Lower lobe of right lung (tissue), 2 donors: ENCODE measurements around the gene LPP. TPM values are rescaled to one million over a fixed set of nuclear protein-coding genes. Genes with fewer than 3 reads are reported as not detected.
A peak's percentile ranks its signal among the peaks of the same experiment; 100 is the strongest.

Experiments used
- ATAC-seq, 2 donors: fragments of 200-7000 bp; cut with Tn5 transposase; one replicate each; pipeline ENCODE4 v1.9.1; 2020 to 2022; ENCODE audit warnings: mild to moderate bottlenecking in 2 of 2, moderate library complexity in 2 of 2
- DNase-seq: peaks from one replicate; pipeline ENCODE4 v3.0.0-alpha.2; 2020
- H3K27ac ChIP-seq: fragments of 200-600 bp; one replicate; pipeline ENCODE4 v1.8.0; 2022
- H3K27me3 ChIP-seq: fragments of 200-600 bp; one replicate; pipeline ENCODE4 v1.8.0; 2022; ENCODE audit warnings: low read depth
- H3K36me3 ChIP-seq: fragments of 200-600 bp; one replicate; pipeline ENCODE4 v1.8.0; 2022; ENCODE audit warnings: mild to moderate bottlenecking
- H3K4me1 ChIP-seq: fragments of 200-600 bp; one replicate; pipeline ENCODE4 v1.8.0; 2022
- H3K4me3 ChIP-seq: fragments of 200-600 bp; one replicate; pipeline ENCODE4 v1.8.0; 2022; ENCODE audit warnings: mild to moderate bottlenecking
- H3K9me3 ChIP-seq: fragments of 200-600 bp; one replicate; pipeline ENCODE4 v1.8.0; 2022
- intact Hi-C: fragments of 100-400 bp; cut with DNase I; formaldehyde crosslinking; loops from one replicate; pipeline ENCODE4 v1.11.0; 2022
- total RNA-seq: library from RNA; stranded (reverse); fragmentation: NEBNext Ultra II Directional; extraction: Animal tissue kit (Norgen Biotek cat#: 25700); gene quantifications from one replicate; pipeline ENCODE4 v1.2.1, GENCODE V29; 2021
- TF ChIP-seq, protein P1 (sequence below): fragments of 200-600 bp; IDR thresholded peaks from one replicate; pipeline ENCODE4 v1.8.0; 2022; ENCODE audit warnings: antibody characterized with exemption, mild to moderate bottlenecking
- donor health status: DM: no; HTN: yes; CAD: no; lungs with severe emphysema.

The LPP gene
- total RNA-seq, 1 donor from 2014 or later, result 180 TPM

DNA sequence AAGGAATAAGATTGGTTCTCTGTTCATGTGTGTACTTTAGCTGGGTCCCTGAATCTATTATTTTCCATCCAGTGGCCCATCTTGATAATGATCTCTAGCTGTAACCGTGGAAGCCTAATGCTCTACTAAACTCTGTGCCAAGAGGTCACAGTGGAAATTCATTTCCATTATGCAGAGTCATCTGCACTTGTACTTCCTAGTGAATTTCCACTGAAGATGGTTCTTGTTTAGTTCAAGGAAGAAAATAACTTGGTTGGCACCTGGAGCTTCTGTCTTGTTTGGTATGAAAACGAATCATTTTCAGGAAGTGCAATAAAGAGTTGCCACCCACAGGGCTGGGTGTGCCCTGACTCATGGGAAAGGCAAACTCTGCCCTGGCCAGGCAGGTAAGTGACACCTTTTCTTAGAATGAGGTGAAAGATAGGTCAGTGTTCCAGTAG, 10.3 kb downstream of the LPP start:
- H3K36me3 ChIP-seq, result no peaks in the 10 kb centered on the region
- no peaks in the 10 kb centered on the region for H3K27me3 ChIP-seq
- no peak overlapping the region for H3K27ac ChIP-seq
- TF ChIP-seq, protein P1, sequence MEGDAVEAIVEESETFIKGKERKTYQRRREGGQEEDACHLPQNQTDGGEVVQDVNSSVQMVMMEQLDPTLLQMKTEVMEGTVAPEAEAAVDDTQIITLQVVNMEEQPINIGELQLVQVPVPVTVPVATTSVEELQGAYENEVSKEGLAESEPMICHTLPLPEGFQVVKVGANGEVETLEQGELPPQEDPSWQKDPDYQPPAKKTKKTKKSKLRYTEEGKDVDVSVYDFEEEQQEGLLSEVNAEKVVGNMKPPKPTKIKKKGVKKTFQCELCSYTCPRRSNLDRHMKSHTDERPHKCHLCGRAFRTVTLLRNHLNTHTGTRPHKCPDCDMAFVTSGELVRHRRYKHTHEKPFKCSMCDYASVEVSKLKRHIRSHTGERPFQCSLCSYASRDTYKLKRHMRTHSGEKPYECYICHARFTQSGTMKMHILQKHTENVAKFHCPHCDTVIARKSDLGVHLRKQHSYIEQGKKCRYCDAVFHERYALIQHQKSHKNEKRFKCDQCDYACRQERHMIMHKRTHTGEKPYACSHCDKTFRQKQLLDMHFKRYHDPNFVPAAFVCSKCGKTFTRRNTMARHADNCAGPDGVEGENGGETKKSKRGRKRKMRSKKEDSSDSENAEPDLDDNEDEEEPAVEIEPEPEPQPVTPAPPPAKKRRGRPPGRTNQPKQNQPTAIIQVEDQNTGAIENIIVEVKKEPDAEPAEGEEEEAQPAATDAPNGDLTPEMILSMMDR, result no peak
- no peak for DNase-seq
- peaks cover 21% of the 10 kb centered on the region for H3K4me1 ChIP-seq
- intact Hi-C loops, result no loop called here
- no peak overlapping the region for H3K4me3 ChIP-seq
- H3K9me3 ChIP-seq, result no peaks in the 10 kb centered on the region
- ATAC-seq, result peak; percentile 62 to 75

DNA sequence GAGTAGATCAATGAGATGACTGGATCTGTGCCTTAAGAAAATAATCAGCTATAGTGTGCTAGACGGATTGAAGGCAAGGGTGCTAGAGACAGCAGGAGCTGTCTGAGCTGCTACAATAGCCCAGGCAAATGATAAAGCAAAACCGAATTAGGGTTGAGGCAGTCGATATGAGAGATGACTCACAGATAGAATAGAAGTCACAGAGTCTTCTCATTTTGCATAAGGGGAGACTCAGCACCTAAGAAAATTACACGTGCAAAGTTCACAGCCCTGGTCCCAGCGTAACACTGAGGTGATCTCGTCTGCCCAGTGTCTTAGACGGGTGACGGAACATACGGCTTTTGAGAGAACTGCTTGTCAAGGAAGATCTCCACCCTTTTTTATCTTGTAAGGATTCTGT, 11.6 kb downstream of the LPP start:
- no peak for ATAC-seq
- TF ChIP-seq, protein P1, result no peak
- Histone ChIP-seq H3K4me1 (peaks cover 25% of the 10 kb centered on the region), H3K4me3 (no peak overlapping the region), H3K27ac (no peak overlapping the region), H3K27me3 (no peaks in the 10 kb centered on the region), H3K36me3 (no peaks in the 10 kb centered on the region), H3K9me3 (no peaks in the 10 kb centered on the region)
- intact Hi-C loops, result no loop called here
- no peak for DNase-seq

DNA sequence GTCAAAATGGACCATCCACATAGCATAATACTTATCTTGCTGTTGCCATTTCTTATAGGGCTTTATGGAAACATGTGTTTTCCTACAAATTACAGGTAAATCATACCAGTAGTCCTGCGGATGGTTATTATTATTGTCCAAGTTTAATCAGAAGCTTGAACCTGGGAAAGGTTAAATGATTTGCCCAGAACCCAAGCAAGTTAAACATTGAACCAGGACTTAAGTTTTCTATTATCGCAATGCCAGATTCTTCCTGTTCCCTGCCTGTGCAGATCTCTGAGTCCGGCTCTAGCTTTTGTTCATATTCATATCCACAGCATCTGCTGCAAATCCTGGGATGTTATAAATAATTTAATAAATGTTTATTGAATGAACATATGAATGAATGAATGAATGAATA, 12.5 kb downstream of the LPP start:
- Histone ChIP-seq H3K36me3 (no peaks in the 10 kb centered on the region), H3K4me1 (peaks cover 33% of the 10 kb centered on the region), H3K4me3 (no peak overlapping the region), H3K27me3 (no peaks in the 10 kb centered on the region), H3K27ac (no peak overlapping the region), H3K9me3 (no peaks in the 10 kb centered on the region)
- intact Hi-C loops, result no loop called here
- DNase-seq (no peak), ATAC-seq (no peak)
- TF ChIP-seq, protein P1, result no peak

DNA sequence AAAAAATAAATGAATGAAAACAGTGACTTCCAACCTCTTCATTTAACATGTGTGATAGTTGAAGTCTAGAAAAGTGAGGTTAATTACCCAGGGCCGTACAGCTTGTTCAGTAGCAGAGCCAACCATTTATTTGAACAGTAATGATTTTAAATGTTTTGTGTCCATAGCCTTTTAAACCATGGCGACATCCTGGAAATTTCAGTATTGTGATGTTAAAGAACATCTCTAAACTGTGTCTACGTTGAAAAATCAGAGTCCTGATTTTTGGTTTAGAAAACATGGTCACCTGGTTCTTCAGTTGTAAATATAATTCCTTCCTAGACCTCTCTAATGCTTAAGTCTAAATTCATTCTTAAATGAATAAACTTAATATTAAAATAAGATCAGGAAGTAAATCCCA, 14.2 kb downstream of the LPP start:
- intact Hi-C loops, result no loop called here
- Histone ChIP-seq H3K27me3 (no peaks in the 10 kb centered on the region), H3K36me3 (no peaks in the 10 kb centered on the region), H3K4me1 (peaks cover 42% of the 10 kb centered on the region), H3K27ac (no peak overlapping the region), H3K9me3 (no peaks in the 10 kb centered on the region), H3K4me3 (no peak overlapping the region)
- DNase-seq, result no peak
- no peak for ATAC-seq
- TF ChIP-seq, protein P1, result no peak

DNA sequence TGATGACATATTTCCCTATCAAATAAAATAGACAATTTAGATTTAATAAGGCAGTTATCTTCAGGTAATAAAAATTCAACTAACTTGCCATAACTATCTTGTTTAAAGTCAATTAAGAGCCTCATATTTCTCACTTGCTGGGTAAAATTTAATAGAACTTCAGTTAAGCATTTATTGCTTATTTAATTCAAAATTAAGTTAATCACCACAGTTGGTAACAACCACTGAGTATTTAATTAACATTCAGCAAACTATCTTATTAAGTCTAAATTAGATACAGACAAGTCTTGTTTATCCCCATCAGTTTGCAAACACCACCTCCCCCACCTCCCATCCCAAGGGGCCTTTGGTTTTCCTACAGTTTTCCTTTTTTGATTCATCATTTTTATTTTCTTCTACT, 14.7 kb downstream of the LPP start:
- no peak overlapping the region for H3K27ac ChIP-seq
- intact Hi-C loops, result no loop called here
- TF ChIP-seq, protein P1, result no peak
- ATAC-seq (no peak), DNase-seq (no peak)
- H3K4me1 ChIP-seq, result peaks cover 38% of the 10 kb centered on the region
- H3K27me3 ChIP-seq, result no peaks in the 10 kb centered on the region
- no peak overlapping the region for H3K4me3 ChIP-seq
- H3K36me3 ChIP-seq, result no peaks in the 10 kb centered on the region
- H3K9me3 ChIP-seq, result no peaks in the 10 kb centered on the region
